HepG2 (cell line): Measurements from ENCODE around the gene ALKBH2. TPM values are rescaled to one million over a fixed set of nuclear protein-coding genes. Genes with fewer than 3 reads are reported as not detected.

Source experiments
- ASH2L ChIP-seq: fragments of 300-600, 200-600 bp; sonication (generic); IDR thresholded peaks from 2 replicates; pipeline ENCODE4 v1.7.0; 2017; ENCODE audit warnings: low read depth, mild to moderate bottlenecking, moderate library complexity, mixed read lengths, low read length; ENCODE audit not compliant: insufficient read length
- GATAD2A ChIP-seq: IDR thresholded peaks from 2 replicates; pipeline ENCODE4 v1.6.1; 2016
- HIVEP1 ChIP-seq: sonication (generic); formaldehyde crosslinking; IDR thresholded peaks from 2 replicates; pipeline ENCODE4 v1.4.0; 2020; ENCODE audit warnings: mild to moderate bottlenecking, missing genetic modification reagents
- HOXD1 ChIP-seq: sonication (generic); formaldehyde crosslinking; IDR thresholded peaks from 2 replicates; pipeline ENCODE4 v1.5.0; 2020; ENCODE audit warnings: missing genetic modification reagents
- MATR3 ChIP-seq: sonication (generic); formaldehyde crosslinking; IDR thresholded peaks from 2 replicates; pipeline ENCODE4 v1.4.0; 2020; ENCODE audit warnings: missing genetic modification reagents
- MTA1 ChIP-seq: sonication (generic); formaldehyde crosslinking; IDR thresholded peaks from 2 replicates; pipeline ENCODE4 v1.4.0; 2020; ENCODE audit warnings: missing genetic modification reagents, mild to moderate bottlenecking, borderline replicate concordance
- MZF1 ChIP-seq: sonication (generic); formaldehyde crosslinking; IDR thresholded peaks from 2 replicates; pipeline ENCODE4 v1.8.1; 2023; ENCODE audit warnings: mild to moderate bottlenecking, missing genetic modification reagents, borderline replicate concordance
- REPIN1 ChIP-seq: sonication (generic); formaldehyde crosslinking; IDR thresholded peaks from 2 replicates; pipeline ENCODE4 v1.8.0; 2022; ENCODE audit warnings: missing genetic modification reagents, low read depth, mild to moderate bottlenecking, borderline replicate concordance
- RFXAP ChIP-seq: sonication (generic); formaldehyde crosslinking; IDR thresholded peaks from 2 replicates; pipeline ENCODE4 v1.4.0; 2020; ENCODE audit warnings: missing genetic modification reagents, borderline replicate concordance
- THYN1 ChIP-seq: sonication (generic); formaldehyde crosslinking; IDR thresholded peaks from 2 replicates; pipeline ENCODE4 v1.8.1; 2023; ENCODE audit warnings: low read depth, mild to moderate bottlenecking, moderate library complexity, missing genetic modification reagents, borderline replicate concordance
- TP53 ChIP-seq: sonication (generic); formaldehyde crosslinking; conservative IDR thresholded peaks from 2 replicates; pipeline ENCODE4 v1.4.0; 2020; ENCODE audit warnings: missing genetic modification reagents
- ZNF430 ChIP-seq: sonication (generic); formaldehyde crosslinking; IDR thresholded peaks from 2 replicates; pipeline ENCODE4 v1.9.0; 2021; ENCODE audit warnings: mild to moderate bottlenecking, missing genetic modification reagents
- ZNF792 ChIP-seq: IDR thresholded peaks from 2 replicates; pipeline ENCODE4 v1.6.1; 2016
- ZNF839 ChIP-seq: sonication (generic); formaldehyde crosslinking; IDR thresholded peaks from 2 replicates; pipeline ENCODE4 v1.4.0; 2020; ENCODE audit warnings: missing genetic modification reagents, mild to moderate bottlenecking, borderline replicate concordance
- polyA plus RNA-seq, 8 experiments: library from polyadenylated mRNA; depleted of rRNA in 3 of 8; stranded (reverse) in 7 of 8; unstranded in 1 of 8; fragments of >200 nt; fragmentation: Illumina TruSeq in 4 of 8; extraction: Trizol in 4 of 8; gene quantifications; 2 replicates each; pipeline versions ENCODE4 v1.2.1 to v1.2.3, GENCODE V29; 2011 to 2016; ENCODE audit warnings: low read depth in 4 of 8, missing spikeins in 1 of 8, mixed read lengths in 1 of 8; ENCODE audit not compliant: insufficient read depth in 1 of 8
- total RNA-seq, 5 experiments: library from RNA; depleted of rRNA; stranded (reverse); fragments of >200 nt; fragmentation: Illumina TruSeq; extraction: Trizol; gene quantifications; 2 replicates each; pipeline ENCODE4 v1.2.3, GENCODE V29; 2016; ENCODE audit warnings: low read depth in 1 of 5
- TF ChIP-seq, protein P1 (sequence below): sonication (generic); formaldehyde crosslinking; IDR thresholded peaks from 2 replicates; pipeline ENCODE4 v1.5.1; 2020; ENCODE audit warnings: mild to moderate bottlenecking, missing genetic modification reagents
- TF ChIP-seq, protein P2 (sequence below): sonication (generic); formaldehyde crosslinking; IDR thresholded peaks from 2 replicates; pipeline ENCODE4 v1.4.0; 2020; ENCODE audit warnings: missing genetic modification reagents
- TF ChIP-seq, protein P3 (sequence below): sonication (generic); formaldehyde crosslinking; conservative IDR thresholded peaks from 2 replicates; pipeline ENCODE4 v1.8.0; 2022; ENCODE audit warnings: missing genetic modification reagents
- TF ChIP-seq, protein P4 (sequence below), 2 experiments: sonication (generic) in 1 of 2; formaldehyde crosslinking in 1 of 2; IDR thresholded peaks; 2 replicates each; pipeline versions ENCODE4 v1.4.0 to v1.6.1; 2018 to 2020; ENCODE audit warnings: missing genetic modification reagents in 2 of 2, borderline replicate concordance in 1 of 2, low read depth in 1 of 2, mild to moderate bottlenecking in 1 of 2, missing biosample characterization in 1 of 2

ALKBH2 gene
- total and polyA plus RNA-seq, 2 of the 13 experiments (the other 11 are each of a cell fraction or from before 2014, with no cell fraction given), result 21.0 to 40.5 TPM

DNA sequence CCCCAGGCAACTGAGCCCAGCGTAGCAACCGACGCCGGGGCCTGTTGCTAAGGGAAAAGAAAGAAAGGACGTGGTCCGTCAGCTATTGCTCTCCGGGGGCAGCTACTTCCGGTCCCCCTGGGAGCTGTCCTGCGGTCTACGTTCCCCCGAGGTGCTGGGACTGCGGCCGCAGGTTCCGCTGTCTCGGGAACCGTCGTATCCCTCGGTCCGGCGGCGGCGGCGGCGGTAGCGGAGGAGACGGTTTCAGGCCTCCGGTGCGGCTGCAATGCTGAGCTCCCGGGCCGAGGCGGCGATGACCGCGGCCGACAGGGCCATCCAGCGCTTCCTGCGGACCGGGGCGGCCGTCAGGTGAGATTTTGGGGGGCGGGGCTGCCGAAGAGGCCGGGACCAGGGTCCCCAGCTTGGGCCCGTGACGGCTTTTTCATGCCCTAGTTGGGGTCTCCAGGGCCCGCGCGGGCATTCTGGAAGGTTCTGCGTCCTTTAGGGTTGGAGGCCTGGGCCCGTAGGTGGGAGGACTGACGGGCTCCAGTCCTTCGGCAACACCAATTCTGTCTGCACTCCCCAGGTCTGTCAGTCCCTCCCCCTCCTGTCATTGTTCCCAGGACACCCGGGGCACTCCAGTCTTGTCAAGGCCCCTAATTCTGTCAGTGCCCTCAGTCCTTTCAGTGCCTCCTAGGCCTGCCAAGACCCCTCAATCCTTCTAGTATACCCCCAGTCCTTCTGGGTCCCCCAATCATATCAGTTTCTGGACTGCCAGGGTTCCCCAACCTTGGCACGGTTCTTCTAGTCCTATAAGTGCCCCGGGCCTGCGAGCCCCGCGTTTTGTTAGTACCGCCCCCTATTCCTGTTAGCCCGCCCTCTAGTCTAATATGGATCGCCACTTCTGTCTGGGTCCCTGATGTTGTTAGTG lies 40.6 kb downstream of the ALKBH2 start, which contains the start of gene USP30 (continued):
- TF ChIP-seq, protein P1, sequence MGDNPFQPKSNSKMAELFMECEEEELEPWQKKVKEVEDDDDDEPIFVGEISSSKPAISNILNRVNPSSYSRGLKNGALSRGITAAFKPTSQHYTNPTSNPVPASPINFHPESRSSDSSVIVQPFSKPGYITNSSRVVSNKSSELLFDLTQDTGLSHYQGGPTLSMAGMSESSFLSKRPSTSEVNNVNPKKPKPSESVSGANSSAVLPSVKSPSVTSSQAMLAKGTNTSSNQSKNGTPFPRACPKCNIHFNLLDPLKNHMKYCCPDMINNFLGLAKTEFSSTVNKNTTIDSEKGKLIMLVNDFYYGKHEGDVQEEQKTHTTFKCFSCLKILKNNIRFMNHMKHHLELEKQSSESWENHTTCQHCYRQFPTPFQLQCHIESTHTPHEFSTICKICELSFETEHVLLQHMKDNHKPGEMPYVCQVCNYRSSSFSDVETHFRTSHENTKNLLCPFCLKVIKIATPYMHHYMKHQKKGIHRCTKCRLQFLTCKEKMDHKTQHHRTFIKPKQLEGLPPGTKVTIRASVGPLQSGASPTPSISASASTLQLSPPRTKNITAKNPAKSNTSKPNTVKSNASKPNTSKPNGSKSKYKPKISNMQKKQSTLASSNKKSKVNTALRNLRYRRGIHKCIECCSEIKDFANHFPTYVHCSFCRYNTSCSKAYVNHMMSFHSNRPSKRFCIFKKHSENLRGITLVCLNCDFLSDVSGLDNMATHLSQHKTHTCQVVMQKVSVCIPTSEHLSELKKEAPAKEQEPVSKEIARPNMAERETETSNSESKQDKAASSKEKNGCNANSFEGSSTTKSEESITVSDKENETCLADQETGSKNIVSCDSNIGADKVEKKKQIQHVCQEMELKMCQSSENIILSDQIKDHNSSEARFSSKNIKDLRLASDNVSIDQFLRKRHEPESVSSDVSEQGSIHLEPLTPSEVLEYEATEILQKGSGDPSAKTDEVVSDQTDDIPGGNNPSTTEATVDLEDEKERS (CRISPR knock-in tag), result no peak; the same call in 1 of the 2 replicates
- TF ChIP-seq THYN1 (CRISPR knock-in tag), result no peak
- TF ChIP-seq, protein P2, sequence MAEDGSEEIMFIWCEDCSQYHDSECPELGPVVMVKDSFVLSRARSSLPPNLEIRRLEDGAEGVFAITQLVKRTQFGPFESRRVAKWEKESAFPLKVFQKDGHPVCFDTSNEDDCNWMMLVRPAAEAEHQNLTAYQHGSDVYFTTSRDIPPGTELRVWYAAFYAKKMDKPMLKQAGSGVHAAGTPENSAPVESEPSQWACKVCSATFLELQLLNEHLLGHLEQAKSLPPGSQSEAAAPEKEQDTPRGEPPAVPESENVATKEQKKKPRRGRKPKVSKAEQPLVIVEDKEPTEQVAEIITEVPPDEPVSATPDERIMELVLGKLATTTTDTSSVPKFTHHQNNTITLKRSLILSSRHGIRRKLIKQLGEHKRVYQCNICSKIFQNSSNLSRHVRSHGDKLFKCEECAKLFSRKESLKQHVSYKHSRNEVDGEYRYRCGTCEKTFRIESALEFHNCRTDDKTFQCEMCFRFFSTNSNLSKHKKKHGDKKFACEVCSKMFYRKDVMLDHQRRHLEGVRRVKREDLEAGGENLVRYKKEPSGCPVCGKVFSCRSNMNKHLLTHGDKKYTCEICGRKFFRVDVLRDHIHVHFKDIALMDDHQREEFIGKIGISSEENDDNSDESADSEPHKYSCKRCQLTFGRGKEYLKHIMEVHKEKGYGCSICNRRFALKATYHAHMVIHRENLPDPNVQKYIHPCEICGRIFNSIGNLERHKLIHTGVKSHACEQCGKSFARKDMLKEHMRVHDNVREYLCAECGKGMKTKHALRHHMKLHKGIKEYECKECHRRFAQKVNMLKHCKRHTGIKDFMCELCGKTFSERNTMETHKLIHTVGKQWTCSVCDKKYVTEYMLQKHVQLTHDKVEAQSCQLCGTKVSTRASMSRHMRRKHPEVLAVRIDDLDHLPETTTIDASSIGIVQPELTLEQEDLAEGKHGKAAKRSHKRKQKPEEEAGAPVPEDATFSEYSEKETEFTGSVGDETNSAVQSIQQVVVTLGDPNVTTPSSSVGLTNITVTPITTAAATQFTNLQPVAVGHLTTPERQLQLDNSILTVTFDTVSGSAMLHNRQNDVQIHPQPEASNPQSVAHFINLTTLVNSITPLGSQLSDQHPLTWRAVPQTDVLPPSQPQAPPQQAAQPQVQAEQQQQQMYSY, result no peak
- TF ChIP-seq RFXAP (CRISPR knock-in tag), result peak; percentile 96
- TF ChIP-seq GATAD2A (CRISPR knock-in tag), result peak; percentile 75
- TF ChIP-seq, protein P3, sequence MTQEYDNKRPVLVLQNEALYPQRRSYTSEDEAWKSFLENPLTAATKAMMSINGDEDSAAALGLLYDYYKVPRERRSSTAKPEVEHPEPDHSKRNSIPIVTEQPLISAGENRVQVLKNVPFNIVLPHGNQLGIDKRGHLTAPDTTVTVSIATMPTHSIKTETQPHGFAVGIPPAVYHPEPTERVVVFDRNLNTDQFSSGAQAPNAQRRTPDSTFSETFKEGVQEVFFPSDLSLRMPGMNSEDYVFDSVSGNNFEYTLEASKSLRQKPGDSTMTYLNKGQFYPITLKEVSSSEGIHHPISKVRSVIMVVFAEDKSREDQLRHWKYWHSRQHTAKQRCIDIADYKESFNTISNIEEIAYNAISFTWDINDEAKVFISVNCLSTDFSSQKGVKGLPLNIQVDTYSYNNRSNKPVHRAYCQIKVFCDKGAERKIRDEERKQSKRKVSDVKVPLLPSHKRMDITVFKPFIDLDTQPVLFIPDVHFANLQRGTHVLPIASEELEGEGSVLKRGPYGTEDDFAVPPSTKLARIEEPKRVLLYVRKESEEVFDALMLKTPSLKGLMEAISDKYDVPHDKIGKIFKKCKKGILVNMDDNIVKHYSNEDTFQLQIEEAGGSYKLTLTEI, result no peak
- peak; percentile 96 for TF ChIP-seq ASH2L
- no peak for TF ChIP-seq MTA1 (CRISPR knock-in tag)
- TF ChIP-seq ZNF792 (CRISPR knock-in tag), result peak; percentile 85
- peak; percentile 71 for TF ChIP-seq HIVEP1 (CRISPR knock-in tag)
- TF ChIP-seq TP53, result peak; percentile 58; the same call in 1 of the 2 replicates
- no peak for TF ChIP-seq ZNF839 (CRISPR knock-in tag)
- peak; percentile 92 for TF ChIP-seq REPIN1
- no peak for TF ChIP-seq MZF1 (CRISPR knock-in tag)
- TF ChIP-seq ZNF430 (CRISPR knock-in tag), result peak; percentile 87; the same call in 1 of the 2 replicates
- TF ChIP-seq, protein P4, sequence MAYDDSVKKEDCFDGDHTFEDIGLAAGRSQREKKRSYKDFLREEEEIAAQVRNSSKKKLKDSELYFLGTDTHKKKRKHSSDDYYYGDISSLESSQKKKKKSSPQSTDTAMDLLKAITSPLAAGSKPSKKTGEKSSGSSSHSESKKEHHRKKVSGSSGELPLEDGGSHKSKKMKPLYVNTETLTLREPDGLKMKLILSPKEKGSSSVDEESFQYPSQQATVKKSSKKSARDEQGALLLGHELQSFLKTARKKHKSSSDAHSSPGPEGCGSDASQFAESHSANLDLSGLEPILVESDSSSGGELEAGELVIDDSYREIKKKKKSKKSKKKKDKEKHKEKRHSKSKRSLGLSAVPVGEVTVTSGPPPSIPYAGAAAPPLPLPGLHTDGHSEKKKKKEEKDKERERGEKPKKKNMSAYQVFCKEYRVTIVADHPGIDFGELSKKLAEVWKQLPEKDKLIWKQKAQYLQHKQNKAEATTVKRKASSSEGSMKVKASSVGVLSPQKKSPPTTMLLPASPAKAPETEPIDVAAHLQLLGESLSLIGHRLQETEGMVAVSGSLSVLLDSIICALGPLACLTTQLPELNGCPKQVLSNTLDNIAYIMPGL (CRISPR knock-in tag; IDR thresholded peaks at IDR 0.05; ENCODE audit: borderline replicate concordance in 1 of 2, low read depth in 1 of 2), result peak; percentile 94 to 97
- TF ChIP-seq MATR3 (CRISPR knock-in tag), result no peak
- peak; percentile 86; the same call in 1 of the 2 replicates for TF ChIP-seq HOXD1 (CRISPR knock-in tag)
